Activated CD4-positive, alpha-beta memory T cell treated with anti-CD3 and anti-CD28 coated beads, Interleukin-2, amount 10 ng/mL, durations not matched to agents 7 days and 5 days (primary cell): Measurements from ENCODE around the gene DMPK. TPM values are rescaled to one million over a fixed set of nuclear protein-coding genes. Genes with fewer than 3 reads are reported as not detected.
"Not testable (repeated sequence)": the region's sequence is repeated elsewhere in the genome, so short reads cannot be mapped to it uniquely, and the experiment has no call there.

Experiments
- CTCF ChIA-PET: fragments of 350-600 bp; sonication (Branson Sonifier 250); formaldehyde crosslinking; loops from one replicate; lab custom pipeline; 2021; ENCODE audit warnings: antibody characterized with exemption, inconsistent platforms; lab: Charles Lee
- POLR2A ChIA-PET: fragments of 350-600 bp; sonication (Branson Sonifier 250); formaldehyde crosslinking; loops from one replicate; lab custom pipeline; 2021; ENCODE audit warnings: antibody characterized with exemption; lab: Charles Lee
- DNase-seq: peaks from one replicate; pipeline ENCODE4 v3.0.0-alpha.2; 2020
- H3K27ac Mint-ChIP-seq: one replicate; pipeline ENCODE4 v1.8.0; 2021; ENCODE audit warnings: mild to moderate bottlenecking, mixed read lengths
- H3K27me3 Mint-ChIP-seq: one replicate; pipeline ENCODE4 v1.8.0; 2021; ENCODE audit warnings: mixed read lengths
- H3K36me3 Mint-ChIP-seq: one replicate; pipeline ENCODE4 v1.8.0; 2021; ENCODE audit warnings: low read depth, mixed read lengths
- H3K4me1 Mint-ChIP-seq: one replicate; pipeline ENCODE4 v1.8.0; 2021; ENCODE audit warnings: mixed read lengths
- H3K4me3 Mint-ChIP-seq: one replicate; pipeline ENCODE4 v1.8.0; 2021; ENCODE audit warnings: mild to moderate bottlenecking, mixed read lengths
- H3K9me3 Mint-ChIP-seq: one replicate; pipeline ENCODE4 v1.8.0; 2021; ENCODE audit warnings: mixed read lengths
- total RNA-seq, 2 experiments: library from RNA; stranded (reverse); gene quantifications; one replicate each; pipeline ENCODE4 v1.2.3, GENCODE V29; 2021

The DMPK gene
- total RNA-seq, 2 experiments from 2014 or later = 29.5 to 32.5 TPM

DNA sequence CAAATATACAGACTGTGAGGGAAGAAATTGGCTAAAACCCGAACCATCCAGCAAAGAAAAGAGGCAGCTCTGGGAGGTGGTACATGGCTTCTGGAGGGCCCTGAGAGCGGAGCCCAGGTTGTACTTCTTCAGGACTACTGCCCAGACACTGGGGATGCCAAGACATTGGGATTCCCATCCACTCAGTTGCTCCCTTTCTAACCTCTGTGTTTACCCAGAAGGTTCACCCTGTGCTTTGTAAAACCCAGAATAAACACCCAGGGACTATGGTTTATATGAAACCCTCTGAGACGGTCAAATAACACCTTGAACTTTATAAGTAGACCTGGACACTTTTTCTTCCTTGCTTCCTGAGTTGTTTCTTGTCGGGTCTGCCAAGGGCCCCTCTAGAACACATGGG is 39.3 kb downstream of the DMPK start:
- H3K4me1 Mint-ChIP-seq = no peaks in the 10 kb centered on the region
- DNase-seq = no peak
- H3K4me3 Mint-ChIP-seq = no peak overlapping the region
- CTCF ChIA-PET = no interaction called here
- H3K27me3 Mint-ChIP-seq = peaks cover 24% of the 10 kb centered on the region
- H3K9me3 Mint-ChIP-seq = no peaks in the 10 kb centered on the region
- H3K36me3 Mint-ChIP-seq = no peaks in the 10 kb centered on the region
- POLR2A ChIA-PET = interaction anchor here (1.4 kb wide), 1 partner anchor 12 kb away, joined by 3 read pairs; no protein-coding TSS in a partner anchor
- H3K27ac Mint-ChIP-seq = no peak overlapping the region

- no peak for DNase-seq
- Mint-ChIP-seq H3K4me3 (no peak overlapping the region), H3K27ac (no peak overlapping the region), H3K27me3 (peaks cover 10% of the 10 kb centered on the region), H3K9me3 (no peaks in the 10 kb centered on the region), H3K4me1 (no peaks in the 10 kb centered on the region), H3K36me3 (no peaks in the 10 kb centered on the region)
- POLR2A ChIA-PET = interaction anchor here (0.9 kb wide), 1 partner anchor 9 kb away, joined by 3 read pairs; the partner anchor contains the start of gene FBXO46
- CTCF ChIA-PET = interaction anchor here (0.5 kb wide), 1 partner anchor 10 kb away, joined by 5 read pairs; no protein-coding TSS in a partner anchor
These were observed 42.5 kb downstream of the DMPK start for GRCh38 chr19:45739498-45740439.

- H3K36me3 Mint-ChIP-seq = peaks cover under 1% of the 10 kb centered on the region
- ChIA-PET POLR2A (no interaction called here), CTCF (interaction anchor here (1.0 to 4.3 kb wide), 2 partner anchors 36 to 37 kb away, joined by 7 to 24 read pairs; partner anchors contain the start of gene SIX5)
- H3K9me3 Mint-ChIP-seq = no peaks in the 10 kb centered on the region
- H3K27ac Mint-ChIP-seq = no peak within 1 kb of the TSS
- no peak for DNase-seq
- peaks cover 21% of the 10 kb centered on the region for H3K4me1 Mint-ChIP-seq
- H3K27me3 Mint-ChIP-seq = no peaks in the 10 kb centered on the region
- no peak within 1 kb of the TSS for H3K4me3 Mint-ChIP-seq
These were observed 49.0 kb downstream of the DMPK start, which contains the start of gene MEIOSIN for GRCh38 chr19:45733160-45733810. TSS of gene MEIOSIN (plus strand) at chr19:45733439. CDS start at chr19:45735377, 1,938 bp downstream.

DNA sequence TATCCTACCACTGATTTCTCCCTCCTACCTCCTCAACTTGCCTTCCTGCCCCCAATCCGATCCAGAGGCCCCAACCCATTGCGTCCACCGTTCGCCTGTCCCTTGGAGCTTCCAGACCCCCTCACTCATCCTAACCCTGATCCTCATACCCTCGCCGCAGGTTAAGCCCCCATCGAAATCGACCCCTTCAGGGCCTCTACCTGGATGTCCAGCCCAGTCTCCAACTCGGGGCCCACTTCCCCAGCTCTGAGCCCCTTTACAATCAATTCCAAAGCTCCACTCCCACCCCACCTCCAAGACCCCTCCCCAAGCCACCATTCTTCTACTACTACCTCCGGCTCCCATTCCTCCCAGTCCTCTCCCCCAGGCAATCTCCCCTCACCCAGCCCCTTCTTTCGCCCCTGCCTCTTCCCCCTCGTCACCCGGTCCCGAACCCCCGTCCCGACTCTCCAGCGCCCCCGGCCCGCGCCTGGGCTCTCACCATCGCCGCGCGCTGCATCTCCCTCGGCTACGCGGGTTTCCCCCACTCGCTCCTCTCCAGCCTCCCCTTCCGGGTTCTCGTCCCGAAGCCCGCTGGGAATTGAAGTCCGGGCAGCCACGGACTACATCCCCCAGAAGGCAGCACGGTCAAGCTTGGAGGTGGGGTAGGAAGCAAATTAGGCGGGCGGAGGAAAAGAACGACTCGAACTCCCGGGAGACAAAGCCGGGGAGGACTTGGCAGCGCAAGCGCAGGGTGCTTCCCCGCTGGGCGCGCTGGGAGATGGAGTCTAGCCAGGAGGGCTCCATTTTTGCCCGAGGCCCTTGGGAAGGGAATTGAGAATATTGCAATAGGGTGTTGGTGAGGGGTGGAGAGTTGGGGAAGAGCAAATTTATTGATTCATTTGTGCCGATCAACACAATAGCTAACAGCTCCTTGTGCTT is 51.7 kb downstream of the DMPK start, which contains the start of gene FBXO46:
FBXO46 (minus strand) TSS at position 529 of the 921 bp plus-strand sequence. CDS start 17,401 bp downstream, outside the sequence.
- POLR2A ChIA-PET = interaction anchor here (0.6 to 3.2 kb wide), 13 partner anchors 10 to 263 kb away, joined by 3 to 27 read pairs (median 3); partner anchors contain the start of genes QPCTL and SIX5
- peak; percentile 97 for DNase-seq
- peak within 1 kb of the TSS; percentile 79 for H3K27ac Mint-ChIP-seq
- peaks cover 34% of the 10 kb centered on the region for H3K4me1 Mint-ChIP-seq
- peak within 1 kb of the TSS; percentile 94 for H3K4me3 Mint-ChIP-seq
- H3K9me3 Mint-ChIP-seq = no peaks in the 10 kb centered on the region
- CTCF ChIA-PET = interaction anchor here (1.0 to 4.3 kb wide), 9 partner anchors 10 to 133 kb away, joined by 3 to 24 read pairs (median 9); partner anchors contain the start of genes DMWD, FOXA3, QPCTL and SIX5
- H3K27me3 Mint-ChIP-seq = no peaks in the 10 kb centered on the region
- peaks cover 3% of the 10 kb centered on the region for H3K36me3 Mint-ChIP-seq

- Mint-ChIP-seq H3K9me3 (no peaks in the 10 kb centered on the region), H3K4me1 (peaks cover 34% of the 10 kb centered on the region), H3K4me3 (peak overlapping the region; percentile 94), H3K27ac (peak overlapping the region; percentile 79), H3K27me3 (no peaks in the 10 kb centered on the region), H3K36me3 (peaks cover 3% of the 10 kb centered on the region)
- POLR2A ChIA-PET = interaction anchor here (1.0 to 3.2 kb wide), 10 partner anchors 9 to 134 kb away, joined by 3 to 27 read pairs (median 3); partner anchors contain the start of genes DMWD, QPCTL and SIX5
- DNase-seq = no peak
- CTCF ChIA-PET = interaction anchor here (1.5 to 4.3 kb wide), 5 partner anchors 10 to 87 kb away, joined by 9 to 24 read pairs (median 14); partner anchors contain the start of genes QPCTL, SIX5 and SNRPD2
These were observed 52.4 kb downstream of the DMPK start for GRCh38 chr19:45729800-45730290.

DNA sequence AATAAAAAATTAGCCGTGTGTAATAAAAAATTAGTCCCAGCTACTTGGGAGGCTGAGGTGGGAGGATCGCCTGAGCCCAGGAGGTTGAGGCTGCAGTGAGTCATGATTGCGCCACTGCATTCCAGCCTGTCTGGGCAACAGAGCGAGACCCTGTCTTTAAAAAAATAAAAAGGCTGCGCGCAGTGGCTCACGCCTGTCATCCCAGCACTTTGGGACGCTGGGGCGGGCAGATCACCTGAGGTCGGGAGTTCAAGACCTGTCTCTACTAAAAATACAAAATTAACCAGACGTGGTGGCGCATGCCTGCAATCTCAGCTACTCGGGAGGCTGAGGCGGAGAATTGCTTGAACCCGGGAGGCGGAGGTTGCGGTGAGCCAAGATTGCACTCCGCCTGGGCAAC is 53.6 kb downstream of the DMPK start:
- H3K27ac Mint-ChIP-seq, POLR2A ChIA-PET, H3K9me3 Mint-ChIP-seq, DNase-seq, H3K4me3 Mint-ChIP-seq, H3K27me3 Mint-ChIP-seq, CTCF ChIA-PET, H3K36me3 Mint-ChIP-seq: not testable (repeated sequence)
- peaks cover 38% of the 10 kb centered on the region for H3K4me1 Mint-ChIP-seq

GRCh38 chr19:45720065-45720464 is 62.2 kb downstream of the DMPK start:
- POLR2A ChIA-PET = interaction anchor here (1.2 to 2.6 kb wide), 2 partner anchors 10 to 13 kb away, joined by 3 to 11 read pairs; partner anchors contain the start of gene FBXO46

More at GRCh38 chr19:45720065-45720464, 62.2 kb downstream of the DMPK start:
- H3K27ac Mint-ChIP-seq, H3K27me3 Mint-ChIP-seq, DNase-seq, H3K9me3 Mint-ChIP-seq, H3K4me3 Mint-ChIP-seq: not testable (repeated sequence)
- H3K36me3 Mint-ChIP-seq = peaks cover 32% of the 10 kb centered on the region
- H3K4me1 Mint-ChIP-seq = peaks cover 46% of the 10 kb centered on the region
- CTCF ChIA-PET = interaction anchor here (1.6 kb wide), 1 partner anchor 10 kb away, joined by 9 read pairs; the partner anchor contains the start of gene FBXO46

Other genes with a start within 250 kb of the DMPK start
- 10 to 100 TPM; 12.0 to 12.9 TPM for gene OPA3, start 197.7 kb downstream of the DMPK start, total RNA-seq
- not detected for gene GPR4, start 180.3 kb downstream of the DMPK start, total RNA-seq
- gene EML2, start 143.1 kb downstream of the DMPK start, total RNA-seq = 100 to 1,000 TPM; 136 to 146 TPM
- 10 to 100 TPM; 11.4 to 12.3 TPM for gene GIPR, start 114.3 kb downstream of the DMPK start, total RNA-seq
- gene SNRPD2, start 90.5 kb downstream of the DMPK start, total RNA-seq = 100 to 1,000 TPM; 505 to 519 TPM
- gene QPCTL, start 89.8 kb downstream of the DMPK start, total RNA-seq = 10 to 100 TPM in 1 of 2 experiments, 1 to 10 TPM in 1; 9.1 to 11.9 TPM
- 10 to 100 TPM; 34.4 to 36.4 TPM for gene FBXO46, start 51.6 kb downstream of the DMPK start, total RNA-seq
- gene MEIOSIN, start 49.1 kb downstream of the DMPK start, total RNA-seq = not detected
- 1 to 10 TPM; 1.6 to 1.7 TPM for gene SIX5, start 13.2 kb downstream of the DMPK start, total RNA-seq
- gene DMWD, start 10.4 kb upstream of the DMPK start, total RNA-seq = 10 to 100 TPM; 63.1 to 65.4 TPM
- under 1 TPM; 0.25 to 0.30 TPM for gene RSPH6A, start 32.8 kb upstream of the DMPK start, total RNA-seq
- 10 to 100 TPM; 88.3 to 89.2 TPM for gene SYMPK, start 80.7 kb upstream of the DMPK start, total RNA-seq
- gene FOXA3, start 81.8 kb upstream of the DMPK start, total RNA-seq = not detected
- gene IRF2BP1, start 103.7 kb upstream of the DMPK start, total RNA-seq = 10 to 100 TPM; 16.9 to 17.6 TPM
- gene MYPOP, start 120.1 kb upstream of the DMPK start, total RNA-seq = 10 to 100 TPM; 12.5 to 12.9 TPM
- not detected for gene NANOS2, start 132.3 kb upstream of the DMPK start, total RNA-seq
- gene NOVA2, start 191.4 kb upstream of the DMPK start, total RNA-seq = under 1 TPM; 0.15 to 0.30 TPM
- 10 to 100 TPM; 24.3 to 24.7 TPM for gene CCDC61, start 213.0 kb upstream of the DMPK start, total RNA-seq
- gene PGLYRP1, start 240.6 kb upstream of the DMPK start, total RNA-seq = not detected